WI38 (cell line): Measurements from ENCODE around the gene SNCG.
"Not testable (repeated sequence)": the region's sequence is repeated elsewhere in the genome, so short reads cannot be mapped to it uniquely, and the experiment has no call there.

Experiments used
- H3K4me3 ChIP-seq: 2 replicates; pipeline ENCODE4 v1.5.1; 2011; ENCODE audit warnings: low read depth, mild to moderate bottlenecking, control low read depth, low read length
- TF ChIP-seq, protein P1 (sequence below): IDR thresholded peaks from 2 replicates; pipeline ENCODE4 v1.5.1; 2012; ENCODE audit warnings: low read depth, mild to moderate bottlenecking, control low read depth, low read length

Gene SNCG

GRCh38 chr10:86992456-86992855 is 34.1 kb downstream of the SNCG start:
- H3K4me3 ChIP-seq, result no peak overlapping the region
- TF ChIP-seq, protein P1, sequence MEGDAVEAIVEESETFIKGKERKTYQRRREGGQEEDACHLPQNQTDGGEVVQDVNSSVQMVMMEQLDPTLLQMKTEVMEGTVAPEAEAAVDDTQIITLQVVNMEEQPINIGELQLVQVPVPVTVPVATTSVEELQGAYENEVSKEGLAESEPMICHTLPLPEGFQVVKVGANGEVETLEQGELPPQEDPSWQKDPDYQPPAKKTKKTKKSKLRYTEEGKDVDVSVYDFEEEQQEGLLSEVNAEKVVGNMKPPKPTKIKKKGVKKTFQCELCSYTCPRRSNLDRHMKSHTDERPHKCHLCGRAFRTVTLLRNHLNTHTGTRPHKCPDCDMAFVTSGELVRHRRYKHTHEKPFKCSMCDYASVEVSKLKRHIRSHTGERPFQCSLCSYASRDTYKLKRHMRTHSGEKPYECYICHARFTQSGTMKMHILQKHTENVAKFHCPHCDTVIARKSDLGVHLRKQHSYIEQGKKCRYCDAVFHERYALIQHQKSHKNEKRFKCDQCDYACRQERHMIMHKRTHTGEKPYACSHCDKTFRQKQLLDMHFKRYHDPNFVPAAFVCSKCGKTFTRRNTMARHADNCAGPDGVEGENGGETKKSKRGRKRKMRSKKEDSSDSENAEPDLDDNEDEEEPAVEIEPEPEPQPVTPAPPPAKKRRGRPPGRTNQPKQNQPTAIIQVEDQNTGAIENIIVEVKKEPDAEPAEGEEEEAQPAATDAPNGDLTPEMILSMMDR, result no peak

DNA sequence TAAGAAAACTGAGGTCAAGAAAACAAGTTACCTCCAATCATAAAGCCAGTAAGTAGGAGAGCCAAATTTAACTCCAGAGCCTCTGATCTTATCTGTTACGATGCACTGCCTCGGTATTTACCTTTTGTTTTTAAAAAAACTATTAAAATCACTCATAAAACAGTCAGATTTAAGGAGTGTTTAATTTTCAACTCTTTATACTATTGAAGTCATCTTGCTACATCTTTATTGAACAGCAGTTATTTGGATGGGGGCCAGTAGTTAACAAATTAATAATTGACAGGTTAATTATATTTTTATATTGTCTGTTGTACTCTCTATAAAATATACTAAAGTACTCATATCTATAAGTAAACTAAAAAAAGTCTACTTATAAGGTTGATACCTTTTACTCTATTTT is 34.5 kb downstream of the SNCG start:
- TF ChIP-seq, protein P1, result no peak
- no peak overlapping the region for H3K4me3 ChIP-seq

- not testable (repeated sequence) for H3K4me3 ChIP-seq
Measured at GRCh38 chr10:86999802-87000403, 41.5 kb downstream of the SNCG start.

GRCh38 chr10:87000491-87000890 is 42.1 kb downstream of the SNCG start:
- no peak overlapping the region for H3K4me3 ChIP-seq
- TF ChIP-seq, protein P1, result no peak

GRCh38 chr10:87007124-87007523 is 48.7 kb downstream of the SNCG start:
- H3K4me3 ChIP-seq, result not testable (repeated sequence)

DNA sequence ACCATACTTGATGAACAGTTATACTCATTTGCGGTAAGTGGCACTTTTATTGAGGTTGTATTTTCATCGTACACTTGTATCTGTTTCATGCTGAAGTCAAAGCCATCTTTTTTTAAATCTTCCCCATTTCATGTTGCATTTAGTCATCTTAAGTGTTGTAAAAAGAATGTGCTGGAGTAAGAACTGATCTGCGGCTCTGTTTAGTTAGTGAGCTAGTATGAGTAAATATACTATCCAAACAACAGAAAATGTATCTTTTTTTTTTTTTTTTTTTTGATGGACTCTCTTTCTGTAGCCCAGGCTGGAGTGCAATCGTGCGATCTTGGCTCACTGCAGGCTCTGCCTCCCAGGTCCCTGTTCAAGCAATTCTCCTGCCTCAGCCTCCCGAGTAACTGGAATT is 49.3 kb downstream of the SNCG start:
- not testable (repeated sequence) for H3K4me3 ChIP-seq

DNA sequence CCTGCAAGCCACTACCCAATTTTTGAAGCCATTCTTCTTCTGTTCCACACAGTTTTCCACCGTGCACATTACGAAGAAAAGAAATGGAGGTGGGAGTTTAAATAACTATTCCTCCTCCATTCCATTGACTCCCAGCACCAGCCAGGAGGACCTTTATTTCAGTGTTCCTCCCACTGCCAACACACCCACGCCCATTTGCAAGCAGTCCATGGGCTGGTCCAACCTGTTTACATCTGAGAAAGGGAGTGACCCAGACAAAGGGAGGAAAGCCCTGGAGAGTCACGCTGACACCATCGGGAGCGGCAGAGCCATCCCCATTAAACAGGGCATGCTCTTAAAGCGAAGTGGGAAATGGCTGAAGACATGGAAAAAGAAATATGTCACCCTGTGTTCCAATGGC is 49.9 kb downstream of the SNCG start:
- H3K4me3 ChIP-seq, result not testable (repeated sequence)

GRCh38 chr10:87009134-87009696 is 50.8 kb downstream of the SNCG start:
- not testable (repeated sequence) for H3K4me3 ChIP-seq
